Spleen (tissue), 11 donors: ENCODE data around the gene ATRN. TPM values are rescaled to one million over a fixed set of nuclear protein-coding genes. Genes with fewer than 3 reads are reported as not detected.
A peak's percentile ranks its signal among the peaks of the same experiment; 100 is the strongest.
"Not testable (repeated sequence)": the region's sequence is repeated elsewhere in the genome, so short reads cannot be mapped to it uniquely, and the experiment has no call there.

Experiments used
- DNase-seq: peaks from one replicate; pipeline ENCODE4 v3.0.0-alpha.2; 2020
- H3K27ac ChIP-seq, 8 donors: fragments of 200-600 bp; sonication (generic) in 7 of 8; 1 replicate in 4 of 8; 2 replicates in 4 of 8; pipeline versions ENCODE4 v1.5.0 to v1.8.0; 2016 to 2021; ENCODE audit warnings: inconsistent platforms in 4 of 8, mild to moderate bottlenecking in 4 of 8, moderate library complexity in 1 of 8
- H3K27me3 ChIP-seq, 7 donors: fragments of 200-600 bp; sonication (generic) in 6 of 7; replicated peaks in 1 of 7; 1 replicate in 4 of 7; 2 replicates in 3 of 7; pipeline versions ENCODE4 v1.5.0 to v1.8.0; 2016 to 2021; ENCODE audit warnings: inconsistent platforms in 3 of 7, mild to moderate bottlenecking in 1 of 7
- H3K36me3 ChIP-seq, 6 donors: fragments of 200-600 bp; sonication (generic) in 5 of 6; 1 replicate in 4 of 6; 2 replicates in 2 of 6; pipeline versions ENCODE4 v1.5.0 to v1.8.0; 2016 to 2021; ENCODE audit warnings: inconsistent platforms in 2 of 6
- H3K4me1 ChIP-seq, 6 donors: fragments of 200-600 bp; sonication (generic) in 5 of 6; 1 replicate in 3 of 6; 2 replicates in 3 of 6; pipeline versions ENCODE4 v1.5.0 to v1.8.0; 2016 to 2021; ENCODE audit warnings: inconsistent platforms in 3 of 6
- H3K4me3 ChIP-seq, 8 donors: fragments of 200-600 bp; sonication (generic) in 7 of 8; 1 replicate in 4 of 8; 2 replicates in 4 of 8; pipeline versions ENCODE4 v1.5.0 to v1.8.0; 2016 to 2021; ENCODE audit warnings: inconsistent platforms in 4 of 8, mild to moderate bottlenecking in 4 of 8, moderate library complexity in 2 of 8
- H3K9me3 ChIP-seq, 8 donors: fragments of 200-600 bp; sonication (generic) in 7 of 8; 1 replicate in 4 of 8; 2 replicates in 4 of 8; pipeline versions ENCODE4 v1.5.0 to v1.8.0; 2016 to 2021; ENCODE audit warnings: inconsistent platforms in 4 of 8
- CTCF ChIP-seq, 11 experiments: fragments of 200-600 bp in 7 of 11; fragments of 450-650 bp in 4 of 11; sonication (generic) in 4 of 11; IDR thresholded peaks in 8 of 11; conservative IDR thresholded peaks in 3 of 11; 1 replicate in 7 of 11; 2 replicates in 4 of 11; pipeline versions ENCODE4 v1.4.0 to v1.8.0; 2016 to 2021; ENCODE audit warnings: antibody characterized with exemption in 11 of 11, inconsistent platforms in 4 of 11, mild to moderate bottlenecking in 1 of 11
- POLR2A ChIP-seq, 3 donors: fragments of 450-650 bp; IDR thresholded peaks; one replicate each; pipeline ENCODE4 v1.5.1; 2017; ENCODE audit warnings: antibody characterized with exemption in 3 of 3, mild to moderate bottlenecking in 1 of 3
- POLR2AphosphoS5 ChIP-seq, 3 donors: sonication (generic); formaldehyde crosslinking; IDR thresholded peaks; one replicate each; pipeline ENCODE4 v1.5.1; 2017; ENCODE audit warnings: antibody characterized with exemption in 3 of 3
- WGBS, 5 donors: extraction: QIAGEN DNeasy Blood & Tissue Kit in 3 of 5; methylation state at CpG; one replicate each; pipeline versions ENCODE4 v1.1.5 to v1.1.7; 2013 to 2018; 5-methylcytosine and 5-hydroxymethylcytosine counted together
- intact Hi-C: fragments of 100-400 bp; cut with DNase I; formaldehyde crosslinking; loops from one replicate; pipeline ENCODE4 v1.15.0; 2023; ENCODE audit warnings: low total_unique reads
- polyA plus RNA-seq, 3 donors: library from polyadenylated mRNA; stranded (reverse); fragments of 200-250 nt; gene quantifications; one replicate each; pipeline ENCODE4 v1.2.1, GENCODE V29; 2013
- total RNA-seq, 7 donors: library from RNA; depleted of rRNA in 3 of 7; stranded (reverse); fragments of >200 nt in 3 of 7; fragmentation: NEBNext Ultra II Directional in 4 of 7; extraction: Animal tissue kit (Norgen Biotek cat#: 25700) in 4 of 7; gene quantifications; one replicate each; pipeline versions ENCODE4 v1.1.0 to v1.2.1, GENCODE V29; 2016 to 2021
- donor health status: healthy with polysubstance abuse.
- donor health status: DM: no; HTN: no; CAD: no; lungs with moderate emphysema.
- donor health status: DM: no; HTN: no; CAD: no.
- donor health status: Bipolar disorder and iron deficiency.
- donor health status: healthy.
- donor health status: DM: no; HTN: no; CAD: no.
- donor health status: DM: yes; HTN: yes; CAD: no.

ATRN gene
- total and polyA plus RNA-seq, 10 donors = 1.8 to 49.9 (median 27.6) TPM

- H3K4me3 ChIP-seq = no peak overlapping the region
- no peak for DNase-seq
- H3K27ac ChIP-seq = peak overlapping the region in 1 of 8 donors; percentile 2
- 45 to 71% (median 55%) methylated on average over 2 of the region's 2 CpGs for WGBS, 5 donors
- H3K4me1 ChIP-seq = peaks cover 0 to 21% (median 8%) of the 10 kb centered on the region in 6 donors
- no peaks in the 10 kb centered on the region for H3K9me3 ChIP-seq
- intact Hi-C loops = no loop called here
- H3K36me3 ChIP-seq = no peaks in the 10 kb centered on the region
- no peaks in the 10 kb centered on the region for H3K27me3 ChIP-seq
- TF ChIP-seq POLR2AphosphoS5 (IDR thresholded peaks at IDR 0.05) (no peak), CTCF (IDR thresholded peaks at IDR 0.05 in 8 of 11, conservative IDR thresholded peaks at IDR 0.05 in 3 of 11) (no peak), POLR2A (IDR thresholded peaks at IDR 0.05) (no peak)
Measured at GRCh38 chr20:3510110-3510509, 39.3 kb downstream of the ATRN start.

GRCh38 chr20:3512239-3512638 is 41.4 kb downstream of the ATRN start:
- DNase-seq, H3K36me3 ChIP-seq, H3K27me3 ChIP-seq, H3K9me3 ChIP-seq, intact Hi-C loops, H3K4me3 ChIP-seq, H3K27ac ChIP-seq: not testable (repeated sequence)
- 87 to 93% (median 91%) methylated on average over 3 of the region's 3 CpGs for WGBS, 5 donors
- peaks cover 0 to 15% (median 8%) of the 10 kb centered on the region in 6 donors for H3K4me1 ChIP-seq

GRCh38 chr20:3514012-3514642 is 43.3 kb downstream of the ATRN start:
- TF ChIP-seq POLR2AphosphoS5 (IDR thresholded peaks at IDR 0.05) (no peak), CTCF (IDR thresholded peaks at IDR 0.05 in 8 of 11, conservative IDR thresholded peaks at IDR 0.05 in 3 of 11) (no peak), POLR2A (IDR thresholded peaks at IDR 0.05) (no peak)
- Histone ChIP-seq H3K27ac (no peak overlapping the region), H3K4me3 (no peak overlapping the region), H3K27me3 (no peaks in the 10 kb centered on the region), H3K36me3 (no peaks in the 10 kb centered on the region), H3K4me1 (no peaks in the 10 kb centered on the region), H3K9me3 (no peaks in the 10 kb centered on the region)
- 70 to 99% (median 96%) methylated on average over 3 of the region's 3 CpGs for WGBS, 5 donors
- DNase-seq = no peak
- intact Hi-C loops = no loop called here

- H3K9me3 ChIP-seq = no peaks in the 10 kb centered on the region
- 93 to 98% (median 97%) methylated on average over 3 of the region's 3 CpGs for WGBS, 5 donors
- no peaks in the 10 kb centered on the region for H3K4me1 ChIP-seq
- H3K4me3 ChIP-seq = no peak overlapping the region
- intact Hi-C loops = no loop called here
- no peak overlapping the region for H3K27ac ChIP-seq
- no peak for DNase-seq
- H3K27me3 ChIP-seq = no peaks in the 10 kb centered on the region
- no peaks in the 10 kb centered on the region for H3K36me3 ChIP-seq
- TF ChIP-seq POLR2AphosphoS5 (IDR thresholded peaks at IDR 0.05) = no peak
- no peak for TF ChIP-seq CTCF (IDR thresholded peaks at IDR 0.05 in 8 of 11, conservative IDR thresholded peaks at IDR 0.05 in 3 of 11)
- no peak for TF ChIP-seq POLR2A (IDR thresholded peaks at IDR 0.05)
Measured at GRCh38 chr20:3515379-3516170, 44.8 kb downstream of the ATRN start.
